HG02571 (cell line): ENCODE results near the gene MAGEA10.
"Not testable (repeated sequence)": the region's sequence is repeated elsewhere in the genome, so short reads cannot be mapped to it uniquely, and the experiment has no call there.

Experiments
- ATAC-seq: cut with Tn5 transposase; IDR thresholded peaks from one replicate; pipeline ENCODE4 v1.9.1; 2021; ENCODE audit warnings: mild to moderate bottlenecking, moderate library complexity; ENCODE audit not compliant: unreplicated experiment

The MAGEA10 gene

GRCh38 chrX:152138388-152138784, at the start of gene MAGEA10:
Gene MAGEA10 (minus strand): TSS chrX:152138577. CDS start chrX:152135620, 2,957 bp downstream.
- no peak for ATAC-seq

GRCh38 chrX:152177497-152178269, 39.3 kb upstream of the MAGEA10 start:
- no peak for ATAC-seq

- ATAC-seq = no peak
Measured at GRCh38 chrX:152177052-152177451, 38.7 kb upstream of the MAGEA10 start.

- ATAC-seq = not testable (repeated sequence)
Measured at GRCh38 chrX:152175892-152176291, 37.5 kb upstream of the MAGEA10 start.

- ATAC-seq = not testable (repeated sequence)
Measured at GRCh38 chrX:152173923-152174322, 35.5 kb upstream of the MAGEA10 start.

GRCh38 chrX:152170621-152171020, 32.2 kb upstream of the MAGEA10 start:
- ATAC-seq = no peak

GRCh38 chrX:152165033-152165743, 26.8 kb upstream of the MAGEA10 start:
- no peak for ATAC-seq

GRCh38 chrX:152157042-152157441, 18.7 kb upstream of the MAGEA10 start:
- no peak for ATAC-seq

- no peak for ATAC-seq
Measured at GRCh38 chrX:152155766-152156310, 17.5 kb upstream of the MAGEA10 start.

GRCh38 chrX:152154050-152154449, 15.7 kb upstream of the MAGEA10 start:
- no peak for ATAC-seq

- ATAC-seq = no peak
Measured at GRCh38 chrX:152151256-152151655, 12.9 kb upstream of the MAGEA10 start.

GRCh38 chrX:152149648-152150047, 11.3 kb upstream of the MAGEA10 start:
- no peak for ATAC-seq

- no peak for ATAC-seq
Measured at GRCh38 chrX:152139589-152139988, 1.2 kb upstream of the MAGEA10 start.

- no peak for ATAC-seq
Measured at GRCh38 chrX:152137771-152138387, 498 bp downstream of the MAGEA10 start.

GRCh38 chrX:152136312-152136711, 2.1 kb downstream of the MAGEA10 start:
- ATAC-seq = no peak

GRCh38 chrX:152131525-152131924, 6.9 kb downstream of the MAGEA10 start:
- no peak for ATAC-seq

- ATAC-seq = not testable (repeated sequence)
Measured at GRCh38 chrX:152129069-152129844, 9.1 kb downstream of the MAGEA10 start.

GRCh38 chrX:152117305-152117704, 21.1 kb downstream of the MAGEA10 start:
- ATAC-seq = no peak

- ATAC-seq = no peak
Measured at GRCh38 chrX:152108527-152108926, 29.9 kb downstream of the MAGEA10 start.

GRCh38 chrX:152103866-152104265, 34.5 kb downstream of the MAGEA10 start:
- ATAC-seq = no peak

GRCh38 chrX:152086141-152086540, 52.2 kb downstream of the MAGEA10 start:
- no peak for ATAC-seq
